Measurements from ENCODE around the gene BCL2L13.

Gene BCL2L13

GRCh38 chr22:17726006-17726927, 87.7 kb downstream of the BCL2L13 start:
- no peak for DNase-seq (ENCODE audit: low read depth in 2 of 2, low spot score in 1 of 2)

GRCh38 chr22:17726928-17727897, 88.7 kb downstream of the BCL2L13 start:
- DNase-seq (ENCODE audit: low read depth in 2 of 2, low spot score in 1 of 2): no peak

DNA sequence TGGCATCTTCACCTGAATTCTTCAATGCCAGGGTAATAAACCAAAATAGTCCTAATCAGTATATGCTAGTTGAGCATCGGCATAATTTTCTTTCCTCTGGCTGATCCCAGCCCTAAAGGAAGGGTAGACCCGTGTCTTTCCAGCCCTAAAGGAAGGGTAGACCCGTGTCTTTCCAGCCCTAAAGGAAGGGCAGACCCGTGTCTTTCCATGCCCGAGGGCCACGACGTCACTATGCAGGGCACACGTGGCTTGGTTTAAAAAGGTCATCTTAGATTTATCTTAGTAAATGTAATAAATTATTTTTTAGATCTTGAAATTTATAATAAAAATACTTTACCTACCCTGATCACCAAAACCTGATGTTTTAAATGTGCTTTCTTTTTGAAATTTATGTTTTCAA, 90.2 kb downstream of the BCL2L13 start:
- DNase-seq (ENCODE audit: low read depth in 2 of 2, low spot score in 1 of 2): no peak

GRCh38 chr22:17729561-17729960, 91.0 kb downstream of the BCL2L13 start:
- DNase-seq (ENCODE audit: low read depth in 2 of 2, low spot score in 1 of 2): no peak

GRCh38 chr22:17732251-17732854, 93.8 kb downstream of the BCL2L13 start:
- DNase-seq (ENCODE audit: low read depth in 2 of 2, low spot score in 1 of 2): no peak

- no peak for DNase-seq (ENCODE audit: low read depth in 2 of 2, low spot score in 1 of 2)
Observed at GRCh38 chr22:17733466-17733865, 94.9 kb downstream of the BCL2L13 start.

- DNase-seq (ENCODE audit: low read depth in 2 of 2, low spot score in 1 of 2): no peak
Observed at GRCh38 chr22:17734187-17734586, 95.6 kb downstream of the BCL2L13 start.

- no peak for DNase-seq (ENCODE audit: low read depth in 2 of 2, low spot score in 1 of 2)
Observed at GRCh38 chr22:17738386-17739128, 100.0 kb downstream of the BCL2L13 start.

GRCh38 chr22:17739196-17739975, 100.8 kb downstream of the BCL2L13 start:
- DNase-seq (ENCODE audit: low read depth in 2 of 2, low spot score in 1 of 2): no peak

- DNase-seq (ENCODE audit: low read depth in 2 of 2, low spot score in 1 of 2): no peak
Observed at GRCh38 chr22:17741866-17742526, 103.4 kb downstream of the BCL2L13 start.

GRCh38 chr22:17742527-17742902, 104.0 kb downstream of the BCL2L13 start:
- peak; percentile 28 to 37 for DNase-seq (ENCODE audit: low read depth in 2 of 2, low spot score in 1 of 2)

GRCh38 chr22:17743661-17744411, 105.3 kb downstream of the BCL2L13 start:
- no peak for DNase-seq (ENCODE audit: low read depth in 2 of 2, low spot score in 1 of 2)

DNA sequence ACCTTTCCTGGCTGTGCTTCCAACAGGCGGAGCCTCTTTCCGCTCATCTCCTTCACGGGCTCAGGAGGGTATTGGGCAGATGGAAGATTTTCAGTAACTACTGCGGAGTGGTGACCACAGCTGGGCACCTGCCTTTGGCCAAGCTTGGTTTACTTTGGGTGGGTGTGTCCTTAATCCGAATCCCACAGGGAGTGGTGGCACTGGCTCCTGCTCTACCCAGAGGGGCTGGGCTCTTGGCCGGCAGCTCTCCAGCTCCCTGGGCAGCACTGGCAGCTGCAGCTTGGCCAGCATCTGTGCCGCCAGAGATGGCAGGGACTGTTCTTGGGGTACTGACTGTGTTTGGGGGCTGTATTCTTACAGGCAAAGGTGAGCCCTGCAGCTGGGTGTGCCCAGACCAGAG, 105.9 kb downstream of the BCL2L13 start:
- no peak for DNase-seq (ENCODE audit: low read depth in 2 of 2, low spot score in 1 of 2)

- DNase-seq (ENCODE audit: low read depth in 2 of 2, low spot score in 1 of 2): no peak
Observed at GRCh38 chr22:17746916-17747315, 108.4 kb downstream of the BCL2L13 start.

DNA sequence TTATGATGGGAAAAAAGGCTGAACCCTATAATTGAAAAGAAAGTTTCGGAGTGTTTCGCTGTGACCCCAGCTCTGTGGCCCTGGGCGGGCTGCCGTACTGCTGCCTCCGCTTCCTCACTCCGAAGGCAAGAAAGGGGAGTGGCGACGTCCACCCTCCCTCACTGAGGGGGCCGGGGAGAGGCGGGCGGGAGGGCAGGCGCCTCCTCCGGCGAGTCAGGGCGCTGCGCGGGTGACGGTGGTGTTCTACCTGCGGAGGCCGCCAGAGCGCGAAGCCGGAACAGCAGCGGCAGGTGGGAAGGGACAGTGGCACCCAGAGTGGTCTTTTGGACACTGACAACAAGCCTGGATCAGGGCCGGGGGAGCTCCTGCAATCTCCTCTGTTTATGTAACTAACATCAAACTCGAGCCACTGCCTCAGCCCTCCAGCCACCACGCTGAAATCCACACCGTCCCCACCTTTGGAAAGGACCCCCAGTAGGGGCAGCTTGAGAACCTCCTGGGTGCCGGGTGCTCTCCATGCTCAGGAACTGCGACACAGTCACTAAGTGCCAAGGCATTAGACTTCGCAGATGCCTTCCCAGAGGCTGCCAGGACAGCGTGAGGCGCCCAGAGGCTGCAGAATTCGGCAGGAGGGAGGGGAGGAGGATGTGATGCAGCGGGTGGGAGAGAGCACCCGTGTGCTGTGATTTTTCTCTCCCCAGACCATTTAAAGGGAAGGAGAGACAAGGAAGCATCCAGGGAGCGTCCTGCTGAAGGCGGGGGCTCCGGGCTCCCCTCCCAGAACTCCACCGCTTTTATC, 110.2 kb downstream of the BCL2L13 start:
- no peak for DNase-seq (ENCODE audit: low read depth in 2 of 2, low spot score in 1 of 2)

- DNase-seq (ENCODE audit: low read depth in 2 of 2, low spot score in 1 of 2): no peak
Observed at GRCh38 chr22:17749605-17750395, 111.2 kb downstream of the BCL2L13 start.

DNA sequence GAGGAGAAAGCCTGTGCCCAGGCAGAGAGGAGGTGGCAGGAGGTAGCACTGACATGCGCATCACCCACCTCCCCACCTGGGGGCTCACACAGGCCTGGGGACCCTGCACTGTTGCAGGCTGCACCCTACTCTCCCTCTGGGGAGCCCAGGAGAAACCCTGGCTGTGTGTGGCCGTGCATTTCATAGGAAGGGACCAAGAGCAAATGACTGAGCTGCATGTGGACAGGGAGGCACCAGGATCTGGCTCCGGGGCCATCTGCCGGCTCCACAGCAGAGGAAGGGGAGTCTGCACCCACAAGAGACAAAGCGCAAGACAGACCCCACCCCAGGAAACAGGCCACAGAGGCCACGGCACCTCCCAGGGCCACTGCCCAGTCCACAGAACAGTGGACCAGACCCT, 113.0 kb downstream of the BCL2L13 start:
- DNase-seq (ENCODE audit: low read depth in 2 of 2, low spot score in 1 of 2): no peak
